MG63 (cell line): ENCODE measurements around the gene COX6B1. TPM values are rescaled to one million over a fixed set of nuclear protein-coding genes. Genes with fewer than 3 reads are reported as not detected.
"Not testable (repeated sequence)": the region's sequence is repeated elsewhere in the genome, so short reads cannot be mapped to it uniquely, and the experiment has no call there.

Source experiments
- DNase-seq: peaks from one replicate; pipeline ENCODE4 v3.0.0-alpha.2; 2020
- H3K27me3 ChIP-seq: fragments of 250-450 bp; sonication (Bioruptor Pico); 2 replicates; pipeline ENCODE4 v1.5.1; 2020; ENCODE audit warnings: mild to moderate bottlenecking, moderate library complexity
- H3K36me3 ChIP-seq: fragments of 250-450 bp; sonication (Bioruptor Pico); 2 replicates; pipeline ENCODE4 v1.5.1; 2020; ENCODE audit warnings: mild to moderate bottlenecking, moderate library complexity
- H3K4me3 ChIP-seq: fragments of 250-450 bp; sonication (Bioruptor Pico); 2 replicates; pipeline ENCODE4 v1.5.1; 2020; ENCODE audit warnings: mild to moderate bottlenecking, moderate library complexity
- H3K9me3 ChIP-seq: fragments of 250-450 bp; sonication (Bioruptor Pico); 2 replicates; pipeline ENCODE4 v1.5.1; 2020; ENCODE audit warnings: mild to moderate bottlenecking, moderate library complexity
- total RNA-seq: library from RNA; depleted of rRNA; stranded (reverse); fragments of >200 nt; shearing (Covaris generic); gene quantifications from 2 replicates; pipeline ENCODE4 v1.2.3, GENCODE V29; 2014; ENCODE audit warnings: low replicate concordance; rRNA removed

The COX6B1 gene
- total RNA-seq, 1 experiment from 2014 or later: 417 TPM

DNA sequence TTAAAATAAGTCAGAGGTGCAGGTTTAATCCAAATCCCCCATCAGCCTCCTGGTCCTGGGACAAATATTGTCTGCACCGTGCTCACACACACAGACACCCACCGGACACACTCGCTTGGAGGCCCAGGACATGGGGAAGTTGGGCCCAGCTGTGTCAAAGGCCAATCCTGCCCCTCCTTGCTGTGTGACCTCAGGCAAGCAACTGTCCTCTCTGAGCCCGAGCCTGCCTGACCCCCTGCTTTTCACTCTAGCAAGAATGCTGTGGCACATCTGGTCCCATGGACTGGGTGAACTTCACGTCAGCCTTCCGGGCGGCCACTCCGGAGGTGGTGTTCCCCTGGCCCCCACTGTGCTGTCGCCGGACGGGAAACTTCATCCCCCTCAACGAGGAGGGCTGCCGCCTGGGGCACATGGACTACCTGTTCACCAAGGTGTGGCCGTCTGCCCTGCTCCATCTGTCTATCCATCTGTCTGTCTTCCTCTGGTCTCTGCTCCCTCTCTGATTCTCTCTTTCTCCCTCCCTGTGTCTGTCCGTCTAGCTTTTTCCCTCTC lies 27.5 kb downstream of the COX6B1 start:
- H3K27me3 ChIP-seq: peaks cover 17% of the 10 kb centered on the region

GRCh38 chr19:35689836-35690235 lies 41.7 kb downstream of the COX6B1 start:
- DNase-seq: no peak
- Histone ChIP-seq H3K4me3 (no peak overlapping the region), H3K36me3 (no peaks in the 10 kb centered on the region), H3K9me3 (no peaks in the 10 kb centered on the region), H3K27me3 (no peaks in the 10 kb centered on the region; the same call in 1 of the 2 replicates)

More for the DNA sequence above, 27.5 kb downstream of the COX6B1 start:
- Histone ChIP-seq H3K4me3 (no peak overlapping the region), H3K9me3 (no peaks in the 10 kb centered on the region), H3K36me3 (no peaks in the 10 kb centered on the region)
- DNase-seq: no peak

- H3K27me3 ChIP-seq, DNase-seq, H3K36me3 ChIP-seq, H3K9me3 ChIP-seq, H3K4me3 ChIP-seq: not testable (repeated sequence)
These were observed 43.0 kb downstream of the COX6B1 start for GRCh38 chr19:35691106-35691505.

DNA sequence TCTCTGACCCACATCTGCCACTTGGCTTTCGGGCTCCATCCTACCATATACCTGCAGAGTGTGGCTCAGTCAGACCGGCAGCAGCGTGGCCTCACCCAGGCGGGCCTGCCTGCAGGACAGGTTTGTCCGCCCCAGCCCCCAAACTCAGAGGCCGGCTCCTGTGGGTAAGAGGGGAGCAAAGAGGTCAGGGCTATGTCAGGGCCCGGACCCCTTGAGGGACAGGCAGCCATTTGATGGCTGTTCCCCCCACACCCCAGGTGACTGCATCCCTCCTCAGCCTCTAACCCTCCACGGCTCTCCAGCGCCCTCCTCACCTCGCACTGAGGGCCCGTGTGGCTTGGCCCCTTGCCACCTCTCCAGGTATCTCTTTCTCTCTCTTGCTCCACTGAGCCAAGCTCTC lies 43.9 kb downstream of the COX6B1 start:
- H3K27me3 ChIP-seq: no peaks in the 10 kb centered on the region; the same call in 1 of the 2 replicates
- DNase-seq: no peak

GRCh38 chr19:35693422-35693821 lies 45.3 kb downstream of the COX6B1 start:
- Histone ChIP-seq H3K4me3 (no peak overlapping the region), H3K27me3 (no peaks in the 10 kb centered on the region; the same call in 1 of the 2 replicates), H3K36me3 (no peaks in the 10 kb centered on the region), H3K9me3 (no peaks in the 10 kb centered on the region)
- no peak for DNase-seq

More for the DNA sequence above, 43.9 kb downstream of the COX6B1 start:
- Histone ChIP-seq H3K9me3 (no peaks in the 10 kb centered on the region), H3K4me3 (no peak overlapping the region), H3K36me3 (no peaks in the 10 kb centered on the region)

DNA sequence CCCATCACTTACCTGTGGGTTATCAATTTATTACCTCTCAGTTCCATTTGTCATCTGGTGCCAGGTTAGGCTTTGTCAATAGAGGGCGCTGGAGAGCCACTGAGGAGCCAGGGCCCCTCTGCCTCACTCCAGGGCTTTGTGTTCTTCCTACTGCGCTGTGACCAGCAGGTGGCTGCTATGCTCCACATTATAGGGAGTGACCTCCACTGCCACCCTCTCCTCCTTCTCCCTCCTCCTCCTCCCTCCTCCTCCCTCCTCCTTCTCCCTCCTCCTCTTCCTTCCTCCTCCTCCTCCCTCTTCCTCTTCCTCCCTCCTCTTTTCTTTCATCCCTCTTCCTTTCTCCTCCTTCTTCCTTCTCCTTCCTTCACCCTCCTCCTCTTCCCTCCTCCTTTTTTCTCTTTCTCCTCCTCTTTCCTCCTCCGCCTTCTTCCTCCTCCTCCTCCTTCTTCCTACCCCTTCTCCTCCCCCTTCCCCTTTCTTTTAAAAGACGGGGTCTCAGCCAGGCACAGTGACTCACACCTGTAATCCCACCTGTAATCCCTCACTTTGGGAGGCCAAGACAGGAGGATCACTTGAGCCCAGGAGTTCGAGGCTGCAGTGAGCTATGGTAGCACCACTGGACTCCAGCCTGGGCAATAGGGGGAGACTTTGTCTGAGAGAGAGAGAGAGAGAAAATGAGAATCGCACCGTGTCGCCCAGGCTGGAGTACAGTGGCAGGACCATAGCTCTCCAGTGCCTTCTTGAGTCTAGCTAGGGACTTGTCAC lies 45.9 kb downstream of the COX6B1 start:
- Histone ChIP-seq H3K4me3 (no peak overlapping the region), H3K9me3 (no peaks in the 10 kb centered on the region), H3K36me3 (no peaks in the 10 kb centered on the region), H3K27me3 (no peaks in the 10 kb centered on the region; the same call in 1 of the 2 replicates)
- peak; percentile 84 for DNase-seq

DNA sequence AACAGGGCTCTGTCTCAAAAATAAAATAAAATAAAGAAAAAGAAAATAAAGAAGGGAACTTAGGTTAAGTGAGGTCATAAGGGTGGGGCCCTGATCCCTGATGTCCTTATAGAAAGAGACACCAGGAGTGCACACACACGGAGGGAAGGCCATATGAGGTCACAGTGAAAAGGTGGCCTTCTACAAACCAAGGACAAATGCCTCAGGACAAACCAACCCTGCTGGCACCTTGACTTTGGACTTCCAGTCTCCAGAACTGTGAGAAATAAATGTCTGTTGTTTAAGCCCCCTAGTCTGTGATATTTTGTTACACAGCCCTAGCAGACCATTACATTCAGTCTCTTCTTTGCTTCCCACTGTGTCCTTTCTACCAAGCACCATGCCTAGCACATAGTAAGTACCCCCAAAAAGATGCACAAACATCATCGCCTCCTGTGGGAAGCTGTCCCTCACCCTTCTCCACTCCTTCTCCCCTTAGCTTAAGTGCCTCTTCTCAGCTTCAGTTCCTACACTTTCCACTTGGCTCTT lies 47.8 kb downstream of the COX6B1 start:
- Histone ChIP-seq H3K4me3 (no peak overlapping the region), H3K36me3 (no peaks in the 10 kb centered on the region), H3K27me3 (no peaks in the 10 kb centered on the region), H3K9me3 (no peaks in the 10 kb centered on the region)
- DNase-seq: no peak

DNA sequence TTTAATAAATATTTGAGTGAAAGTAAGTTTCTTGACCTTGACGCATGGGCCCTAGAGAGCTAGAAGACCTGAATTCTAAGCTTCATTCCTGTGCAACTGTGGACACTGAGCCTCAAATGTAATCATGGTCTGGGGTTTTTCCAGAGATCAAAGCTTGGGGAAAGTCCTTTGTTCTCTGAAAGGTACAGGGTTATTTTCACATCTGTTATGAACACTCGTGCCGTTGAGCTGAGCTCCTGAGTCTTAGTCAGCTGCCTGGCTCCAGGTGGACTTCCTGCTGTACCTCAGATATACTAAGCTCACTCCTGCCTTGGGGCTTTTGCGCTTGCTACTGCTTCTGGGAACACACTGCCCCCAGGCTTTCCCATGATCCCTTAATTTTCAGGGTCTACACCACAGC lies 48.7 kb downstream of the COX6B1 start:
- no peak for DNase-seq
- H3K9me3 ChIP-seq: no peaks in the 10 kb centered on the region
- H3K36me3 ChIP-seq: no peaks in the 10 kb centered on the region
- H3K4me3 ChIP-seq: no peak overlapping the region
- H3K27me3 ChIP-seq: no peaks in the 10 kb centered on the region

DNA sequence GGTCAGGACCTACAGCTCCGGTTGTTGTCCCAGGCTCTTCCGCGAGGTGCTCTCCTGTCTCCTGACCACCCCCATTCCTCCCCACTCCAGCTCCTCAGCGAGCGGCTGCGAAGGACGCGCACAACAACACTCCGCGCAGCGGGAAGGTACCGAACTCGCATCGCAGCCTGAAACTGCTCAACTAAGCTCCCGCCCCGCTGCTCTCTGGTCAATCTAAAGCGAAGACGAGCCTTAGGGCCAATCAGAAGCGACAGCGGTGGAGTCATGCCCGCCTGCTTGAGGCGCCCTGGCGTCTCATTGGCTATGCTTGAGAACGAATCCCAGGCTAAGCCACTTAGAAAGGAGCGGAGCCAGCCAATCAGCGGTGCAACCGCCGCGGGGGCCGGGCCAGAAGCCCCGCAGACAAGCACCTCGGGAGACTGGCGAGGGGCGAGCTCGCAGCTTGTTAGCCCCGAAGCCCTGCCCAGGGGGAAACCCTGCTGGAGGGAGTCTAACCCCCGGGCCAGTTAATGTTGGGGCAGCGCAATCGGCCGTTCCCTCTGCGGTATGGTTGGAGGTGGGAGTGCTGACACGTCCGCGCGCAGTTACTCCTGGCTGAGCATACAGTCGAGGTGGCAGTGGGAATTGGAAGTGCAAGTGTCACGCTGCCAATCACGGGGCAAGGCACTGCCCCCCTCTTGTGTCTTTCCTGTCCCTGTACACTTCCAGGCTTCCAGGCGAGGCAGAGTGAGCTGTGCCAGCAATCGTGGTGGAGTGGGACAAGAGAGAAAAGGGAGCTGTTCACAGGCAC lies 54.3 kb downstream of the COX6B1 start:
- Histone ChIP-seq H3K36me3 (no peaks in the 10 kb centered on the region), H3K4me3 (peak overlapping the region; percentile 64), H3K9me3 (no peaks in the 10 kb centered on the region), H3K27me3 (no peaks in the 10 kb centered on the region)
- DNase-seq: peak; percentile 98

DNA sequence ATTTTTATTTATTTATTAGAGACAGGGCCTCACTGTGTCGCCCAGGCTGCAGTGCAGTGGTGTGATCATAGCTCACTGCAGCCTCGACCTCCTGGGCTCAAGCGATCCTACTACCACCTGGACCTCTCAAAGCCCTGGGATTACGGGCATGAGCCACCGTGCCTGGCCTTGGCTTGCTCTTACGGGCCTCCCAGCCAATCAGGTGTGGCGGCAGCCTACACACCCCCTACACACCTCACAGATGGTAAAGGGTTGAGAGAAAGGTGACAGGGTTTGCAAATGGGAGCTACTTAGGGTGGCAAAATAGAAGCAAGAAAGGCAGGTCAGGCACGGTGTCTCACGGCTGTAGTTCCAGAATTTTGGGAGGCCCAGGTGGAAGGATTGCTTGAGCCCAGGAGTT lies 55.2 kb downstream of the COX6B1 start:
- no peak overlapping the region; the same call in 1 of the 2 replicates for H3K4me3 ChIP-seq
- DNase-seq: no peak
- H3K27me3 ChIP-seq: no peaks in the 10 kb centered on the region
- H3K36me3 ChIP-seq: no peaks in the 10 kb centered on the region
- no peaks in the 10 kb centered on the region for H3K9me3 ChIP-seq

DNA sequence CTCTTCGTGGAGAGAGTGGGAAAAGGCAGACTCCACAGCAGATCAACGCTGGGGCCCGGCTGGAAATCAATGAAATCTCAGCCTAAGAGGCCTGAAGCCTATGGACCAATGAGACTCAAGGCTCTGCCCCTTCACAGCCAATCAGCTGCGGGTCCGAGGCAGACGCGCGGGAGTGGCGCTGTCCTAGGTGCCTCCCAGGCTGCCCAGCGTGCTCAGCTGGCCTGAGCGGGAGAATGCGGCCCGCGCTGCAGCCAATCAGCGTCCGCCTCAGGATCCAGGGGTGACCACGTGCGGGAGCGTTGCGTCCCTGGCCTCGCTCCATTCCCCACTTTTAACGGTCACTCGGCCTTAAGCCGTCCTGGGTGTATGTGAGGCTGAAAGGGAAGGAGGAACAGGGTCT lies 56.1 kb downstream of the COX6B1 start, which contains the start of gene ZBTB32:
Gene ZBTB32 (plus strand): TSS at position 341 of the 400 bp plus-strand sequence. CDS start 10,069 bp downstream, outside the sequence.
- Histone ChIP-seq H3K4me3 (no peak within 1 kb of the TSS), H3K9me3 (no peaks in the 10 kb centered on the region), H3K36me3 (no peaks in the 10 kb centered on the region), H3K27me3 (no peaks in the 10 kb centered on the region)
- DNase-seq: peak; percentile 22

Other genes with a start within 250 kb of the COX6B1 start
- not detected in 2 replicates for gene FFAR2, start 200.1 kb upstream of the COX6B1 start, total RNA-seq
- not detected in 2 replicates for gene KRTDAP, start 157.9 kb upstream of the COX6B1 start, total RNA-seq
- gene DMKN, start 134.7 kb upstream of the COX6B1 start, total RNA-seq: not detected in 2 replicates
- 0.30 TPM in 1 of 2 replicates, not detected in the other for gene SBSN, start 120.0 kb upstream of the COX6B1 start, total RNA-seq
- not detected in 2 replicates for gene GAPDHS, start 114.9 kb upstream of the COX6B1 start, total RNA-seq
- gene TMEM147, start 102.7 kb upstream of the COX6B1 start, total RNA-seq: 180 and 203 TPM in 2 replicates
- gene ATP4A, start 84.7 kb upstream of the COX6B1 start, total RNA-seq: not detected in 2 replicates
- not detected in 2 replicates for gene PMIS2, start 62.1 kb upstream of the COX6B1 start, total RNA-seq
- 12.8 and 18.2 TPM in 2 replicates for gene HAUS5, start 35.6 kb upstream of the COX6B1 start, total RNA-seq
- gene RBM42, start 19.3 kb upstream of the COX6B1 start, total RNA-seq: 103 and 144 TPM in 2 replicates
- gene ETV2, start 6.6 kb upstream of the COX6B1 start, total RNA-seq: not detected in 2 replicates
- gene UPK1A, start 18.2 kb downstream of the COX6B1 start, total RNA-seq: not detected in 2 replicates
- gene ZBTB32, start 56.2 kb downstream of the COX6B1 start, total RNA-seq: not detected in 2 replicates
- gene KMT2B, start 69.7 kb downstream of the COX6B1 start, total RNA-seq: 2.3 and 6.0 TPM in 2 replicates
- gene IGFLR1, start 94.1 kb downstream of the COX6B1 start, total RNA-seq: 0.27 and 2.4 TPM in 2 replicates
- gene U2AF1L4, start 97.1 kb downstream of the COX6B1 start, total RNA-seq: 16.3 and 19.8 TPM in 2 replicates
- gene PSENEN, start 97.3 kb downstream of the COX6B1 start, total RNA-seq: 37.6 and 76.2 TPM in 2 replicates
- 2.4 and 4.1 TPM in 2 replicates for gene LIN37, start 100.3 kb downstream of the COX6B1 start, total RNA-seq
- gene HSPB6, start 108.7 kb downstream of the COX6B1 start, total RNA-seq: not detected in 2 replicates
- 0.47 and 8.9 TPM in 2 replicates for gene PROSER3, start 109.9 kb downstream of the COX6B1 start, total RNA-seq
- gene ARHGAP33, start 127.2 kb downstream of the COX6B1 start, total RNA-seq: 0.42 and 1.6 TPM in 2 replicates
- not detected in 2 replicates for gene PRODH2, start 164.5 kb downstream of the COX6B1 start, total RNA-seq
- gene NPHS1, start 204.2 kb downstream of the COX6B1 start, total RNA-seq: not detected in 2 replicates
- 0.15 and 0.43 TPM in 2 replicates for gene KIRREL2, start 208.6 kb downstream of the COX6B1 start, total RNA-seq
- 19.1 and 32.5 TPM in 2 replicates for gene APLP1, start 220.3 kb downstream of the COX6B1 start, total RNA-seq